ENCODE measurements around the gene DOLPP1.
"Not testable (repeated sequence)": the region's sequence is repeated elsewhere in the genome, so short reads cannot be mapped to it uniquely, and the experiment has no call there.

GRCh38 chr9:129112526-129112925 is 31.6 kb downstream of the DOLPP1 start:
- TF ChIP-seq EP300 (IDR thresholded peaks at IDR 0.05; ENCODE audit: borderline replicate concordance in 1 of 2, low read depth in 2 of 2, low read length in 2 of 2); ZNF274 (IDR thresholded peaks at IDR 0.05; ENCODE audit: borderline replicate concordance, extremely low read depth, low read length); MAX (IDR thresholded peaks at IDR 0.05): not testable (repeated sequence)

Data from H1 (cell line).